ENCODE measurements around the gene GTF3C4. TPM values are rescaled to one million over a fixed set of nuclear protein-coding genes. Genes with fewer than 3 reads are reported as not detected.

Gene GTF3C4
- total and polyA plus RNA-seq, 10 of the 15 experiments (the other 5 are each of a cell fraction or from before 2014, with no cell fraction given), result 3.2 to 18.9 (median 8.2) TPM

DNA sequence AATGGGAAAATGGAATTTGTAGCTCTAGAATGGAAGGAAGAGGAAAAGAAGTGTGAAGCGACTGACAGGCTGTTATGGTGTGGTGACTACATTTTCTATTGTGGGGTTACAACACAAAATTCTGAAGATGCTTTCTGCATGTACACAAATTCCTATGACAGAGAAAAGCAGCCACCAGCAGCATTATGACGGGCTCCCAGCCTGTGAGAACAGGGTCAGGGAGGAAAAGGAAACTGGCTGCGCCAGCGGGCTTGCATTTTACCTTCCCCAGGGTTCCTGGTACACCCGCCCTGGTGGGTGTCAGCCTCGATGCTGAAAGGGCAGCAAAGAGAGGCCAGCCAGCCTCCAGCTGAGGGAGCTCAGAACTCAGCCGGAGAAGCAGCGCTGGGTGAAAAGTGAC lies 41.5 kb upstream of the GTF3C4 start:
- no peak overlapping the region for H3K4me3 ChIP-seq
- no peaks in the 10 kb centered on the region for H3K4me1 ChIP-seq (ENCODE audit: control insufficient read depth, insufficient read depth, low read length)
- RAD21 ChIA-PET (ENCODE audit: unreplicated experiment), result no interaction called here
- FAIRE-seq, result no peak
- WGBS (ENCODE audit: insufficient coverage, insufficient replicate concordance, low lambda C conversion rate, missing lambda C conversion rate), result 87% methylated on average over 8 of the region's 8 CpGs
- intact Hi-C loops (cut with micrococcal nuclease; ENCODE audit: unreplicated experiment) (no loop called here), in situ Hi-C loops (cut with MboI) (no loop called here)
- H3K36me3 ChIP-seq (ENCODE audit: control insufficient read depth in 2 of 2, insufficient read depth in 2 of 2, low read length in 1 of 2), result peaks cover 12 to 24% of the 10 kb centered on the region in 2 experiments
- H3K9me3 ChIP-seq (replicated peaks; ENCODE audit: control insufficient read depth, insufficient read depth, low read length), result no peaks in the 10 kb centered on the region
- no peaks in the 10 kb centered on the region for H3K27me3 ChIP-seq (replicated peaks in 1 of 2; ENCODE audit: control insufficient read depth in 2 of 2, insufficient read depth in 2 of 2, low read length in 1 of 2)
- TF ChIP-seq, protein P1, sequence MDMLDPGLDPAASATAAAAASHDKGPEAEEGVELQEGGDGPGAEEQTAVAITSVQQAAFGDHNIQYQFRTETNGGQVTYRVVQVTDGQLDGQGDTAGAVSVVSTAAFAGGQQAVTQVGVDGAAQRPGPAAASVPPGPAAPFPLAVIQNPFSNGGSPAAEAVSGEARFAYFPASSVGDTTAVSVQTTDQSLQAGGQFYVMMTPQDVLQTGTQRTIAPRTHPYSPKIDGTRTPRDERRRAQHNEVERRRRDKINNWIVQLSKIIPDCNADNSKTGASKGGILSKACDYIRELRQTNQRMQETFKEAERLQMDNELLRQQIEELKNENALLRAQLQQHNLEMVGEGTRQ (IDR thresholded peaks at IDR 0.05; ENCODE audit: borderline replicate concordance, low read depth, low read length), result no peak
- TF ChIP-seq RB1 (IDR thresholded peaks at IDR 0.05; ENCODE audit: borderline replicate concordance), result no peak
- TF ChIP-seq BMI1 (IDR thresholded peaks at IDR 0.05; ENCODE audit: borderline replicate concordance), result no peak
- TF ChIP-seq NFYB (IDR thresholded peaks at IDR 0.05; ENCODE audit: insufficient read depth, low read depth, low read length), result no peak
- no peak for TF ChIP-seq FOXM1 (IDR thresholded peaks at IDR 0.05; ENCODE audit: low read depth, low read length)
- no peak for DNase-seq (ENCODE audit: low read depth, low spot score)
- CTCF ChIA-PET, result no interaction called here
- H3K79me2 ChIP-seq (ENCODE audit: control insufficient read depth, insufficient read depth, low read length), result no peaks in the 10 kb centered on the region
- SMC1A ChIA-PET (ENCODE audit: uncharacterized antibody, unreplicated experiment), result no interaction called here
- H4K20me1 ChIP-seq (ENCODE audit: control insufficient read depth, insufficient read depth), result no peaks in the 10 kb centered on the region
- no TSS peak for BruUV-seq (replicated peaks)
- ATAC-seq, result no peak
- POLR2A ChIA-PET, result no interaction called here
- H3K4me2 ChIP-seq (ENCODE audit: control insufficient read depth, insufficient read depth), result no peak overlapping the region
- no peak overlapping the region for H3K9ac ChIP-seq (ENCODE audit: control insufficient read depth, insufficient read depth, low read length)
- no peak overlapping the region for H2AFZ ChIP-seq (ENCODE audit: control insufficient read depth, low read depth, low read length)
- no peak overlapping the region for H3K27ac ChIP-seq (ENCODE audit: control insufficient read depth, insufficient read depth)

DNA sequence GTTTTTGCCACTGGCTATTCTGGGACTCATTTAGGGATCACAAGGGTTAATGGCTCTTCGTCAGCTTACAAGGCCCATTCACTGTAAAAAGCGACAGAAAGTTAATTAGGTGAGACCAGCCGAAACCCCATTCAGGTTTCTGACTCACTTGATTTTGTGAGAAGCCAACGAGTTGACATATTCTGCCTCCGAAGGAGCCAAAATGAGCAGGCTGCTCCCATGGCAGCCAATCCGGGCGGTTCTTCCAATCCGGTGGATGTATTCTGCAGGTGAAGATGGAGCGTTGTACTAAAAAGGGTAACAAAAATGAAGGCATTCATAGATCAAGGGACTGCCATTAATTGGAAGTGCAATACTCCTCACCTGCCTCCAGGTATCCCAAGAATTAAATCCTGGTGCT lies 40.1 kb upstream of the GTF3C4 start:
- RAD21 ChIA-PET (ENCODE audit: unreplicated experiment), result no interaction called here
- ATAC-seq, result no peak
- H3K27ac ChIP-seq (ENCODE audit: control insufficient read depth, insufficient read depth), result no peak overlapping the region
- WGBS (ENCODE audit: insufficient coverage, insufficient replicate concordance, low lambda C conversion rate, missing lambda C conversion rate), result 96% methylated on average over 9 of the region's 9 CpGs
- no peak for DNase-seq (ENCODE audit: low read depth, low spot score)
- H3K9me3 ChIP-seq (replicated peaks; ENCODE audit: control insufficient read depth, insufficient read depth, low read length), result no peaks in the 10 kb centered on the region
- CTCF ChIA-PET, result no interaction called here
- no peak overlapping the region for H3K4me2 ChIP-seq (ENCODE audit: control insufficient read depth, insufficient read depth)
- SMC1A ChIA-PET (ENCODE audit: uncharacterized antibody, unreplicated experiment), result no interaction called here
- no peaks in the 10 kb centered on the region for H4K20me1 ChIP-seq (ENCODE audit: control insufficient read depth, insufficient read depth)
- in situ Hi-C loops (cut with MboI) (no loop called here), intact Hi-C loops (cut with micrococcal nuclease; ENCODE audit: unreplicated experiment) (no loop called here)
- TF ChIP-seq MTA3 (IDR thresholded peaks at IDR 0.05; ENCODE audit: borderline replicate concordance, low read length) (no peak), MYB (IDR thresholded peaks at IDR 0.05; ENCODE audit: borderline replicate concordance, low read depth, low read length) (no peak), TAF1 (IDR thresholded peaks at IDR 0.05; ENCODE audit: borderline replicate concordance, low read depth, low read length) (no peak), JUND (IDR thresholded peaks at IDR 0.05; ENCODE audit: low read depth, low read length) (no peak), CHD1 (IDR thresholded peaks at IDR 0.05; ENCODE audit: low read depth, low read length) (no peak), PAX5 (IDR thresholded peaks at IDR 0.05; ENCODE audit: borderline replicate concordance, low read depth, low read length) (no peak), EP300 (IDR thresholded peaks at IDR 0.05; ENCODE audit: borderline replicate concordance in 1 of 2, control insufficient read depth in 1 of 2, low read depth in 2 of 2, low read length in 2 of 2) (no peak), RB1 (IDR thresholded peaks at IDR 0.05; ENCODE audit: borderline replicate concordance) (no peak), RAD51 (IDR thresholded peaks at IDR 0.05) (no peak), POLR2AphosphoS5 (IDR thresholded peaks at IDR 0.05; ENCODE audit: low read length) (no peak)
- TF ChIP-seq, protein P2, sequence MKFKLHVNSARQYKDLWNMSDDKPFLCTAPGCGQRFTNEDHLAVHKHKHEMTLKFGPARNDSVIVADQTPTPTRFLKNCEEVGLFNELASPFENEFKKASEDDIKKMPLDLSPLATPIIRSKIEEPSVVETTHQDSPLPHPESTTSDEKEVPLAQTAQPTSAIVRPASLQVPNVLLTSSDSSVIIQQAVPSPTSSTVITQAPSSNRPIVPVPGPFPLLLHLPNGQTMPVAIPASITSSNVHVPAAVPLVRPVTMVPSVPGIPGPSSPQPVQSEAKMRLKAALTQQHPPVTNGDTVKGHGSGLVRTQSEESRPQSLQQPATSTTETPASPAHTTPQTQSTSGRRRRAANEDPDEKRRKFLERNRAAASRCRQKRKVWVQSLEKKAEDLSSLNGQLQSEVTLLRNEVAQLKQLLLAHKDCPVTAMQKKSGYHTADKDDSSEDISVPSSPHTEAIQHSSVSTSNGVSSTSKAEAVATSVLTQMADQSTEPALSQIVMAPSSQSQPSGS (IDR thresholded peaks at IDR 0.05; ENCODE audit: low read length), result no peak
- TF ChIP-seq, protein P3, sequence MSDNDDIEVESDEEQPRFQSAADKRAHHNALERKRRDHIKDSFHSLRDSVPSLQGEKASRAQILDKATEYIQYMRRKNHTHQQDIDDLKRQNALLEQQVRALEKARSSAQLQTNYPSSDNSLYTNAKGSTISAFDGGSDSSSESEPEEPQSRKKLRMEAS (IDR thresholded peaks at IDR 0.05; ENCODE audit: low read depth, low read length), result no peak
- H3K4me1 ChIP-seq (ENCODE audit: control insufficient read depth, insufficient read depth, low read length), result no peaks in the 10 kb centered on the region
- H3K36me3 ChIP-seq (ENCODE audit: control insufficient read depth in 2 of 2, insufficient read depth in 2 of 2, low read length in 1 of 2), result peaks cover 12 to 26% of the 10 kb centered on the region in 2 experiments; a peak in 3 of 4 replicates
- H3K79me2 ChIP-seq (ENCODE audit: control insufficient read depth, insufficient read depth, low read length), result no peaks in the 10 kb centered on the region
- H3K27me3 ChIP-seq (replicated peaks in 1 of 2; ENCODE audit: control insufficient read depth in 2 of 2, insufficient read depth in 2 of 2, low read length in 1 of 2), result no peaks in the 10 kb centered on the region
- POLR2A ChIA-PET, result no interaction called here
- no peak overlapping the region for H3K4me3 ChIP-seq
- no TSS peak for BruUV-seq (replicated peaks)
- no peak overlapping the region for H3K9ac ChIP-seq (ENCODE audit: control insufficient read depth, insufficient read depth, low read length)
- FAIRE-seq, result no peak
- H2AFZ ChIP-seq (ENCODE audit: control insufficient read depth, low read depth, low read length), result no peak overlapping the region
